GM19324 (cell line): ENCODE measurements around the gene MYO1B.

Experiments
- ATAC-seq: cut with Tn5 transposase; IDR thresholded peaks from one replicate; pipeline ENCODE4 v1.9.1; 2021; ENCODE audit warnings: mild to moderate bottlenecking, moderate library complexity; ENCODE audit not compliant: unreplicated experiment, low FRiP score

MYO1B gene

GRCh38 chr2:191389288-191389687 lies 144.1 kb downstream of the MYO1B start:
- no peak for ATAC-seq

GRCh38 chr2:191391171-191391570 lies 146.0 kb downstream of the MYO1B start:
- ATAC-seq: no peak

- ATAC-seq: no peak
These were observed 148.8 kb downstream of the MYO1B start for GRCh38 chr2:191394043-191394442.

- ATAC-seq: no peak
These were observed 151.6 kb downstream of the MYO1B start for GRCh38 chr2:191396794-191397193.

- no peak for ATAC-seq
These were observed 154.4 kb downstream of the MYO1B start for GRCh38 chr2:191399601-191400000.

GRCh38 chr2:191401287-191401686 lies 156.1 kb downstream of the MYO1B start:
- ATAC-seq: no peak

- no peak for ATAC-seq
These were observed 157.9 kb downstream of the MYO1B start for GRCh38 chr2:191402966-191403565.

GRCh38 chr2:191404568-191404991 lies 159.4 kb downstream of the MYO1B start:
- no peak for ATAC-seq

- no peak for ATAC-seq
These were observed 160.3 kb downstream of the MYO1B start for GRCh38 chr2:191405546-191405945.

GRCh38 chr2:191410646-191411436 lies 165.6 kb downstream of the MYO1B start:
- no peak for ATAC-seq

- no peak for ATAC-seq
These were observed 166.3 kb downstream of the MYO1B start for GRCh38 chr2:191411472-191411871.

- no peak for ATAC-seq
These were observed 167.1 kb downstream of the MYO1B start for GRCh38 chr2:191412353-191412752.

- ATAC-seq: no peak
These were observed 169.9 kb downstream of the MYO1B start for GRCh38 chr2:191415101-191415500.

- ATAC-seq: no peak
These were observed 170.7 kb downstream of the MYO1B start for GRCh38 chr2:191415858-191416257.

GRCh38 chr2:191417746-191418145 lies 172.5 kb downstream of the MYO1B start:
- ATAC-seq: no peak

GRCh38 chr2:191421950-191422349 lies 176.7 kb downstream of the MYO1B start:
- no peak for ATAC-seq

- ATAC-seq: no peak
These were observed 181.8 kb downstream of the MYO1B start for GRCh38 chr2:191427031-191427430.

- ATAC-seq: no peak
These were observed 182.9 kb downstream of the MYO1B start for GRCh38 chr2:191428141-191428540.

- no peak for ATAC-seq
These were observed 185.3 kb downstream of the MYO1B start for GRCh38 chr2:191430476-191430875.

- ATAC-seq: no peak
These were observed 186.9 kb downstream of the MYO1B start for GRCh38 chr2:191432121-191432520.

GRCh38 chr2:191434072-191434471 lies 188.9 kb downstream of the MYO1B start:
- ATAC-seq: no peak

- no peak for ATAC-seq
These were observed 189.9 kb downstream of the MYO1B start for GRCh38 chr2:191435141-191435540.
